ENCODE results near the gene NYAP2. TPM values are rescaled to one million over a fixed set of nuclear protein-coding genes. Genes with fewer than 3 reads are reported as not detected.

NYAP2 gene
- total RNA-seq, 1 donor, result not detected

GRCh38 chr2:225660262-225661131 lies 261.0 kb downstream of the NYAP2 start:
- DNase-seq (ENCODE audit: low read depth), result peak; percentile 78
- TF ChIP-seq, protein P1, sequence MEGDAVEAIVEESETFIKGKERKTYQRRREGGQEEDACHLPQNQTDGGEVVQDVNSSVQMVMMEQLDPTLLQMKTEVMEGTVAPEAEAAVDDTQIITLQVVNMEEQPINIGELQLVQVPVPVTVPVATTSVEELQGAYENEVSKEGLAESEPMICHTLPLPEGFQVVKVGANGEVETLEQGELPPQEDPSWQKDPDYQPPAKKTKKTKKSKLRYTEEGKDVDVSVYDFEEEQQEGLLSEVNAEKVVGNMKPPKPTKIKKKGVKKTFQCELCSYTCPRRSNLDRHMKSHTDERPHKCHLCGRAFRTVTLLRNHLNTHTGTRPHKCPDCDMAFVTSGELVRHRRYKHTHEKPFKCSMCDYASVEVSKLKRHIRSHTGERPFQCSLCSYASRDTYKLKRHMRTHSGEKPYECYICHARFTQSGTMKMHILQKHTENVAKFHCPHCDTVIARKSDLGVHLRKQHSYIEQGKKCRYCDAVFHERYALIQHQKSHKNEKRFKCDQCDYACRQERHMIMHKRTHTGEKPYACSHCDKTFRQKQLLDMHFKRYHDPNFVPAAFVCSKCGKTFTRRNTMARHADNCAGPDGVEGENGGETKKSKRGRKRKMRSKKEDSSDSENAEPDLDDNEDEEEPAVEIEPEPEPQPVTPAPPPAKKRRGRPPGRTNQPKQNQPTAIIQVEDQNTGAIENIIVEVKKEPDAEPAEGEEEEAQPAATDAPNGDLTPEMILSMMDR (IDR thresholded peaks at IDR 0.05; ENCODE audit: insufficient read depth, low read length), result peak; percentile 87
- H3K4me3 ChIP-seq (ENCODE audit: low read depth, low read length), result no peak overlapping the region

GRCh38 chr2:225662101-225662500 lies 262.6 kb downstream of the NYAP2 start:
- H3K4me3 ChIP-seq (ENCODE audit: low read depth, low read length), result no peak overlapping the region
- no peak for DNase-seq (ENCODE audit: low read depth)
- TF ChIP-seq, protein P1 (IDR thresholded peaks at IDR 0.05; ENCODE audit: insufficient read depth, low read length), result no peak

DNA sequence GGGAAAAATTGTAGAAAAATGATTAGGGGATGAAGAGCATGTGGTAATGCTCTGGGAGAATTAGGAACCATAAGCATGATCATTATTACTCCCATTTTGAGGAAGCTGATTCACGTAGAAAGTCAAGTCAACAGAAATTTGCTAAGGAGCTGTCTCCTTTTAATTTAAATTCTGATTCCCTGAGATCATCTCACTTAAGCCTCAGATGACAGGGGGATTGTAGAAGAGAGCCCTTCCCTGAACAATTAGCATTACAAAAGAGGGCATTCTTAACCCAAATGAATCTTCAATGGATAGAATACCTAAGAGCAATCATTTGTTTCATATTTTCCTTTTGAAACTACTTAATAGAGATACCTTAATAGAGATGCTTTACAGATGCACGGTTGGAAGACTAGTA lies 267.9 kb downstream of the NYAP2 start:
- no peak overlapping the region for H3K4me3 ChIP-seq (ENCODE audit: low read depth, low read length)
- DNase-seq (ENCODE audit: low read depth), result no peak

GRCh38 chr2:225668606-225669266 lies 269.2 kb downstream of the NYAP2 start:
- no peak overlapping the region for H3K4me3 ChIP-seq (ENCODE audit: low read depth, low read length)
- DNase-seq (ENCODE audit: low read depth), result peak; percentile 79
- TF ChIP-seq, protein P1 (IDR thresholded peaks at IDR 0.05; ENCODE audit: insufficient read depth, low read length), result peak; percentile 89

More for the DNA sequence above, 267.9 kb downstream of the NYAP2 start:
- TF ChIP-seq, protein P1 (IDR thresholded peaks at IDR 0.05; ENCODE audit: insufficient read depth, low read length), result no peak

GRCh38 chr2:225670111-225670974 lies 270.8 kb downstream of the NYAP2 start:
- peak; percentile 80 for DNase-seq (ENCODE audit: low read depth)
- no peak overlapping the region for H3K4me3 ChIP-seq (ENCODE audit: low read depth, low read length)
- TF ChIP-seq, protein P1 (IDR thresholded peaks at IDR 0.05; ENCODE audit: insufficient read depth, low read length), result peak; percentile 45

DNA sequence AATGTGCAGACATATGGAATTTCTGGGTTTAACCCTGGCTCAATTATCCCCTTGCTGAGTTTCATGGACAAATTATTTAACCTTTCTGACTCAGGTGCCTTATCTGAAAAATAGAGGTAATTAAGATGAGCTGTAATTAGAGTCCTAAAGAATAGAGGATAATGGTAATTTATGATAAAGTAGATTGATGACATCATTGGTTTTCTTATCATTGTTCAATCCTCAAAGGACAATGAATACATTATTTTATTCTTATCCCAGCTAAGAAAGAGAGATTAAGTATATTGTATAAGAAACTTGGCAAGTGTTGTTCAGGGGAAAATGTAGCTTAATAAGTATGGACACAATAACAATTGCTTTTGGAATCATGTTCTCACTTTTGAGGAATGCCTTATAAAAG lies 279.3 kb downstream of the NYAP2 start:
- no peak overlapping the region for H3K4me3 ChIP-seq (ENCODE audit: low read depth, low read length)
- TF ChIP-seq, protein P1 (IDR thresholded peaks at IDR 0.05; ENCODE audit: insufficient read depth, low read length), result no peak
- peak; percentile 21 for DNase-seq (ENCODE audit: low read depth)
